ENCODE data around the gene C1orf74. TPM values are rescaled to one million over a fixed set of nuclear protein-coding genes. Genes with fewer than 3 reads are reported as not detected.

Gene C1orf74
- polyA plus RNA-seq, 1 of the 3 experiments (the other 2 are of a cell fraction): 1.5 TPM

DNA sequence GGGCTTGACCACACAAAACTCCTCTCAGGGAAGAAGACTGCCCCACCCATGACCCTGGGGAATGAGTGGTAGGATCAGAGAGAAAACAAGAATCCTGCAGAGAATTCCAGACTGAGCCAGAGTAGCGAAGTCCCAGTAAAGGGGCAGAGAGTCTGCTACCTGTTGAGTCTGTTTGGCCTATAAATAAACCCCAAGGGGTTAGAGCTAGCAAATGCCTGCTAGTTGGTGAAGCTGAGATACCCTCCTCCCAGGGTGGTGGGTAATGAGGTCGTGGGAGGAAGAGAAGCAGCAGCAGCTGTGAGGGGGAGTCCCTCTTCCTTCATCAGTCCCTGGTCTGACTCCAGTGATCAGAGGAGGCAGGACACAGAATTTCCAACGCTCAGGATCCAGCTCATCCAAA is 26.0 kb downstream of the C1orf74 start:
- Histone ChIP-seq H3K9me2 (no peaks in the 10 kb centered on the region), H3F3A (replicated peaks; ENCODE audit: insufficient read depth) (no peaks in the 10 kb centered on the region), H3K36me3 (replicated peaks in 1 of 2; ENCODE audit: control insufficient read depth in 1 of 2, insufficient read depth in 2 of 2, low read length in 1 of 2) (no peaks in the 10 kb centered on the region), H4K20me1 (ENCODE audit: insufficient read depth) (no peaks in the 10 kb centered on the region), H3K79me2 (ENCODE audit: insufficient read depth) (no peaks in the 10 kb centered on the region), H3K9me3 (no peaks in the 10 kb centered on the region), H3K4me2 (no peak overlapping the region), H3K9ac (no peak overlapping the region), H3K27ac (ENCODE audit: low read depth in 2 of 2, low read length in 1 of 2) (no peak overlapping the region), H3K4me3 (ENCODE audit: low read depth in 2 of 2, low read length in 1 of 2) (no peak overlapping the region), H3K4me1 (ENCODE audit: control insufficient read depth in 1 of 2, insufficient read depth in 2 of 2, low read depth in 1 of 2, low read length in 1 of 2) (0 out of 4 replicates have a peak, but pooled peaks cover 0 to 7% of the 10 kb centered on the region in 2 experiments), H3K27me3 (ENCODE audit: insufficient read depth) (no peaks in the 10 kb centered on the region), H2AFZ (ENCODE audit: low read depth) (no peak overlapping the region)
- DNase-seq: no peak
- WGBS (ENCODE audit: low lambda C conversion rate): 44% methylated on average over 3 of the region's 3 CpGs
- ChIA-PET POLR2A (no interaction called here), CTCF (interaction anchor here (1.0 kb wide), 1 partner anchor 65 kb away, joined by 3 read pairs; no protein-coding TSS in a partner anchor)
- no peak for TF ChIP-seq MXI1 (IDR thresholded peaks at IDR 0.05; ENCODE audit: low read depth, low read length)

DNA sequence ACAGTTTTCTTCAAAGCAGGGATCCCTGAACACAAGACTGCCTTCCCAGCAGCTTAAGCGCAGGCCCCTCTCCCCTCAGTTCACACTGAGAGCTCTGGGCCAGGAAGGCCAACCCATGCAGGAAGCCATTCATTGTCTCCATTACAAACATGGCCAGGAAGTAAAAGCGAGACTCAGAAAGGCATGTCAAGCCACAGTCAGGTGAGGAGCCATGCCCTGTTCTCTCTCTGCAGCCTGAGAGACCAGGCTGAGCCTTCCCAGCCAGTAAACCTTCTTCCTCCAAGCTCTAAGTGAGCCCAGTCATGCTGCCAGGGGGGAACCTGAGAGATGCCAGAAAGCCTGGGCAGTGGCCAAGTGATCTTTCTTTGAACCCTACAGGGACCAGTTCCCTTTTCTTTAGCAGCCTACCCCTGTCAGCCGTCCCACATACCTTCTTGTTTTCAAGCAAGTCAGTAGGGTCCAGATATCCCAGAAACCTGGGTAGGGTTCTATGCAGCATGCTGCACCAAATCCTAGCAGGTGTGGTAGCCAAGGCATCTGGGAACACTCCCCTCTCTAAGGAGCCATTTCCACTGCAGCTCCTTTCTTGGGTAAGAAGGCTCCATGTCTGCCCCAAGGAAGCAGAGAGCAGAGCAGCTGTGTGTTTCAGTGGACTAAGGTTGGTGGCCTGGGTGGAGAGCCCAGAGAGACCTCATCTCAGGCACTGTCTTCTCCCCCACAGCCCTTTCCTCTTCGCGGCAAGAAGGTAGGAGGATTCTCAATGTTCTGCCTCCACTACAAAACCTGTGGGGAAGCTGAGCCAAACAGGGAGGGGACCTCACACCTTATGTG is 27.5 kb downstream of the C1orf74 start:
- POLR2A ChIA-PET: no interaction called here

More for the DNA sequence above, 27.5 kb downstream of the C1orf74 start:
- Histone ChIP-seq H3K9ac (no peak overlapping the region), H3K36me3 (replicated peaks in 1 of 2; ENCODE audit: control insufficient read depth in 1 of 2, insufficient read depth in 2 of 2, low read length in 1 of 2) (no peaks in the 10 kb centered on the region), H3K4me3 (ENCODE audit: low read depth in 2 of 2, low read length in 1 of 2) (no peak overlapping the region), H3K27me3 (ENCODE audit: insufficient read depth) (no peaks in the 10 kb centered on the region), H3K79me2 (ENCODE audit: insufficient read depth) (no peaks in the 10 kb centered on the region), H2AFZ (ENCODE audit: low read depth) (no peak overlapping the region), H3K27ac (ENCODE audit: low read depth in 2 of 2, low read length in 1 of 2) (no peak overlapping the region), H3F3A (replicated peaks; ENCODE audit: insufficient read depth) (no peaks in the 10 kb centered on the region), H3K9me2 (no peaks in the 10 kb centered on the region), H3K4me2 (no peak overlapping the region), H4K20me1 (ENCODE audit: insufficient read depth) (no peaks in the 10 kb centered on the region), H3K4me1 (ENCODE audit: control insufficient read depth in 1 of 2, insufficient read depth in 2 of 2, low read depth in 1 of 2, low read length in 1 of 2) (0 out of 4 replicates have a peak, but pooled peaks cover 0 to 7% of the 10 kb centered on the region in 2 experiments), H3K9me3 (no peaks in the 10 kb centered on the region)
- no peak for DNase-seq
- WGBS (ENCODE audit: low lambda C conversion rate): 82% methylated on average over 5 of the region's 5 CpGs
- TF ChIP-seq YY1 (IDR thresholded peaks at IDR 0.05; ENCODE audit: low read depth): no peak
- TF ChIP-seq RFX5 (IDR thresholded peaks at IDR 0.05; ENCODE audit: low read length): no peak
- no peak for TF ChIP-seq MXI1 (IDR thresholded peaks at IDR 0.05; ENCODE audit: low read depth, low read length)
- no peak for TF ChIP-seq JUND (IDR thresholded peaks at IDR 0.05)
- no peak for TF ChIP-seq EP300 (IDR thresholded peaks at IDR 0.05; ENCODE audit: borderline replicate concordance in 1 of 2, low read depth in 1 of 2, low read length in 1 of 2)
- TF ChIP-seq RAD21 (IDR thresholded peaks at IDR 0.05; ENCODE audit: low read length): no peak
- no peak for TF ChIP-seq ELF1 (IDR thresholded peaks at IDR 0.05)
- TF ChIP-seq, protein P1, sequence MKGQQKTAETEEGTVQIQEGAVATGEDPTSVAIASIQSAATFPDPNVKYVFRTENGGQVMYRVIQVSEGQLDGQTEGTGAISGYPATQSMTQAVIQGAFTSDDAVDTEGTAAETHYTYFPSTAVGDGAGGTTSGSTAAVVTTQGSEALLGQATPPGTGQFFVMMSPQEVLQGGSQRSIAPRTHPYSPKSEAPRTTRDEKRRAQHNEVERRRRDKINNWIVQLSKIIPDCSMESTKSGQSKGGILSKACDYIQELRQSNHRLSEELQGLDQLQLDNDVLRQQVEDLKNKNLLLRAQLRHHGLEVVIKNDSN (IDR thresholded peaks at IDR 0.05; ENCODE audit: borderline replicate concordance, low read depth): no peak
- no peak for TF ChIP-seq RCOR1 (IDR thresholded peaks at IDR 0.05; ENCODE audit: low read length)
- TF ChIP-seq EZH2phosphoT487 (IDR thresholded peaks at IDR 0.05; ENCODE audit: borderline replicate concordance, low read depth): no peak
- TF ChIP-seq, protein P2, sequence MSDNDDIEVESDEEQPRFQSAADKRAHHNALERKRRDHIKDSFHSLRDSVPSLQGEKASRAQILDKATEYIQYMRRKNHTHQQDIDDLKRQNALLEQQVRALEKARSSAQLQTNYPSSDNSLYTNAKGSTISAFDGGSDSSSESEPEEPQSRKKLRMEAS (IDR thresholded peaks at IDR 0.05; ENCODE audit: low read depth): no peak
- TF ChIP-seq, protein P3, sequence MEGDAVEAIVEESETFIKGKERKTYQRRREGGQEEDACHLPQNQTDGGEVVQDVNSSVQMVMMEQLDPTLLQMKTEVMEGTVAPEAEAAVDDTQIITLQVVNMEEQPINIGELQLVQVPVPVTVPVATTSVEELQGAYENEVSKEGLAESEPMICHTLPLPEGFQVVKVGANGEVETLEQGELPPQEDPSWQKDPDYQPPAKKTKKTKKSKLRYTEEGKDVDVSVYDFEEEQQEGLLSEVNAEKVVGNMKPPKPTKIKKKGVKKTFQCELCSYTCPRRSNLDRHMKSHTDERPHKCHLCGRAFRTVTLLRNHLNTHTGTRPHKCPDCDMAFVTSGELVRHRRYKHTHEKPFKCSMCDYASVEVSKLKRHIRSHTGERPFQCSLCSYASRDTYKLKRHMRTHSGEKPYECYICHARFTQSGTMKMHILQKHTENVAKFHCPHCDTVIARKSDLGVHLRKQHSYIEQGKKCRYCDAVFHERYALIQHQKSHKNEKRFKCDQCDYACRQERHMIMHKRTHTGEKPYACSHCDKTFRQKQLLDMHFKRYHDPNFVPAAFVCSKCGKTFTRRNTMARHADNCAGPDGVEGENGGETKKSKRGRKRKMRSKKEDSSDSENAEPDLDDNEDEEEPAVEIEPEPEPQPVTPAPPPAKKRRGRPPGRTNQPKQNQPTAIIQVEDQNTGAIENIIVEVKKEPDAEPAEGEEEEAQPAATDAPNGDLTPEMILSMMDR (IDR thresholded peaks at IDR 0.05): no peak
- no peak for TF ChIP-seq RXRA (IDR thresholded peaks at IDR 0.05; ENCODE audit: borderline replicate concordance, low read depth)
- TF ChIP-seq GABPA (IDR thresholded peaks at IDR 0.05; ENCODE audit: low read depth): no peak
- TF ChIP-seq TAF1 (IDR thresholded peaks at IDR 0.05; ENCODE audit: borderline replicate concordance, low read depth, low read length): no peak
- TF ChIP-seq, protein P4, sequence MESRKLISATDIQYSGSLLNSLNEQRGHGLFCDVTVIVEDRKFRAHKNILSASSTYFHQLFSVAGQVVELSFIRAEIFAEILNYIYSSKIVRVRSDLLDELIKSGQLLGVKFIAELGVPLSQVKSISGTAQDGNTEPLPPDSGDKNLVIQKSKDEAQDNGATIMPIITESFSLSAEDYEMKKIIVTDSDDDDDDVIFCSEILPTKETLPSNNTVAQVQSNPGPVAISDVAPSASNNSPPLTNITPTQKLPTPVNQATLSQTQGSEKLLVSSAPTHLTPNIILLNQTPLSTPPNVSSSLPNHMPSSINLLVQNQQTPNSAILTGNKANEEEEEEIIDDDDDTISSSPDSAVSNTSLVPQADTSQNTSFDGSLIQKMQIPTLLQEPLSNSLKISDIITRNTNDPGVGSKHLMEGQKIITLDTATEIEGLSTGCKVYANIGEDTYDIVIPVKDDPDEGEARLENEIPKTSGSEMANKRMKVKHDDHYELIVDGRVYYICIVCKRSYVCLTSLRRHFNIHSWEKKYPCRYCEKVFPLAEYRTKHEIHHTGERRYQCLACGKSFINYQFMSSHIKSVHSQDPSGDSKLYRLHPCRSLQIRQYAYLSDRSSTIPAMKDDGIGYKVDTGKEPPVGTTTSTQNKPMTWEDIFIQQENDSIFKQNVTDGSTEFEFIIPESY (IDR thresholded peaks at IDR 0.05; ENCODE audit: borderline replicate concordance, low read depth): no peak
- TF ChIP-seq FOXJ3 (CRISPR knock-in tag; IDR thresholded peaks at IDR 0.05): no peak
- TF ChIP-seq CHD2 (IDR thresholded peaks at IDR 0.05; ENCODE audit: low read length, partially characterized antibody): no peak
- no peak for TF ChIP-seq MEF2A (IDR thresholded peaks at IDR 0.05; ENCODE audit: borderline replicate concordance, low read depth)
- CTCF ChIA-PET: interaction anchor here (0.6 kb wide), 1 partner anchor 1967 kb away, joined by 4 read pairs; no protein-coding TSS in a partner anchor
